Measurements from ENCODE around the gene TM4SF18.

TM4SF18 gene

GRCh38 chr3:149299938-149300801, 33.3 kb downstream of the TM4SF18 start:
- Histone ChIP-seq H3K4me3 (no peak overlapping the region), H3K27ac (peak overlapping the region in 18 of 21 experiments; percentile 2 to 73 (median 63))

GRCh38 chr3:149296972-149297371, 36.5 kb downstream of the TM4SF18 start:
- no peak overlapping the region for H3K4me3 ChIP-seq
- H3K27ac ChIP-seq, result no peak overlapping the region

- no peak overlapping the region for H3K4me3 ChIP-seq
Observed at GRCh38 chr3:149292666-149293065, 40.8 kb downstream of the TM4SF18 start.

GRCh38 chr3:149291178-149291577, 42.3 kb downstream of the TM4SF18 start:
- H3K4me3 ChIP-seq, result no peak overlapping the region
- H3K27ac ChIP-seq, result no peak overlapping the region

More at GRCh38 chr3:149292666-149293065, 40.8 kb downstream of the TM4SF18 start:
- H3K27ac ChIP-seq, result no peak overlapping the region

GRCh38 chr3:149288655-149289054, 44.8 kb downstream of the TM4SF18 start:
- H3K4me3 ChIP-seq, result no peak overlapping the region
- no peak overlapping the region for H3K27ac ChIP-seq

GRCh38 chr3:149284034-149284433, 49.4 kb downstream of the TM4SF18 start:
- Histone ChIP-seq H3K4me3 (no peak overlapping the region), H3K27ac (no peak overlapping the region)

GRCh38 chr3:149283401-149283800, 50.0 kb downstream of the TM4SF18 start:
- Histone ChIP-seq H3K27ac (no peak overlapping the region), H3K4me3 (no peak overlapping the region)

- Histone ChIP-seq H3K27ac (no peak overlapping the region), H3K4me3 (no peak overlapping the region)
Observed at GRCh38 chr3:149282836-149283235, 50.6 kb downstream of the TM4SF18 start.

GRCh38 chr3:149282322-149282721, 51.1 kb downstream of the TM4SF18 start:
- H3K27ac ChIP-seq, result no peak overlapping the region
- no peak overlapping the region for H3K4me3 ChIP-seq

GRCh38 chr3:149280671-149281349, 52.6 kb downstream of the TM4SF18 start:
- no peak overlapping the region for H3K4me3 ChIP-seq
- H3K27ac ChIP-seq, result no peak overlapping the region

GRCh38 chr3:149278911-149279310, 54.5 kb downstream of the TM4SF18 start:
- H3K27ac ChIP-seq, result no peak overlapping the region
- H3K4me3 ChIP-seq, result no peak overlapping the region

- H3K4me3 ChIP-seq, result no peak overlapping the region
- H3K27ac ChIP-seq, result peak overlapping the region in 8 of 21 experiments; percentile 20 to 73 (median 45)
Observed at GRCh38 chr3:149277331-149277813, 56.1 kb downstream of the TM4SF18 start.

GRCh38 chr3:149276619-149277018, 56.8 kb downstream of the TM4SF18 start:
- Histone ChIP-seq H3K4me3 (no peak overlapping the region), H3K27ac (peak overlapping the region in 2 of 21 experiments; percentile 57 to 73)

GRCh38 chr3:149274220-149274619, 59.2 kb downstream of the TM4SF18 start:
- no peak overlapping the region for H3K4me3 ChIP-seq
- no peak overlapping the region for H3K27ac ChIP-seq

GRCh38 chr3:149273096-149273751, 60.2 kb downstream of the TM4SF18 start:
- Histone ChIP-seq H3K4me3 (no peak overlapping the region), H3K27ac (no peak overlapping the region)

GRCh38 chr3:149271669-149272068, 61.8 kb downstream of the TM4SF18 start:
- Histone ChIP-seq H3K4me3 (no peak overlapping the region), H3K27ac (no peak overlapping the region)

GRCh38 chr3:149270180-149270579, 63.3 kb downstream of the TM4SF18 start:
- Histone ChIP-seq H3K4me3 (no peak overlapping the region), H3K27ac (no peak overlapping the region)

- Histone ChIP-seq H3K27ac (no peak overlapping the region), H3K4me3 (no peak overlapping the region)
Observed at GRCh38 chr3:149269687-149270086, 63.7 kb downstream of the TM4SF18 start.
